Fibroblast of peridontal ligament (primary cell): Measurements from ENCODE around the gene CCDC174.

Experiments
- DNase-seq: peaks from one replicate; pipeline ENCODE4 v3.0.0-alpha.2; 2010; ENCODE audit errors: extremely low read depth

The CCDC174 gene

GRCh38 chr3:14652360-14652907 is 872 bp downstream of the CCDC174 start:
- peak; percentile 25 for DNase-seq

- DNase-seq, result no peak
Observed at GRCh38 chr3:14657579-14657978, 6.0 kb downstream of the CCDC174 start.

- no peak for DNase-seq
Observed at GRCh38 chr3:14658978-14659377, 7.4 kb downstream of the CCDC174 start.

GRCh38 chr3:14660942-14661341 is 9.4 kb downstream of the CCDC174 start:
- DNase-seq, result no peak

- no peak for DNase-seq
Observed at GRCh38 chr3:14663396-14664135, 12.0 kb downstream of the CCDC174 start.

GRCh38 chr3:14664170-14664569 is 12.6 kb downstream of the CCDC174 start:
- DNase-seq, result no peak

- DNase-seq, result no peak
Observed at GRCh38 chr3:14672588-14672987, 21.0 kb downstream of the CCDC174 start.

GRCh38 chr3:14674841-14675240 is 23.3 kb downstream of the CCDC174 start, which contains the start of gene C3orf20:
TSS of gene C3orf20 (plus strand) at chr3:14675141. CDS start at chr3:14682714, 7,573 bp downstream.
- no peak for DNase-seq

GRCh38 chr3:14676881-14677280 is 25.3 kb downstream of the CCDC174 start:
- no peak for DNase-seq

- no peak for DNase-seq
Observed at GRCh38 chr3:14678015-14678503, 26.5 kb downstream of the CCDC174 start.

GRCh38 chr3:14680115-14680514 is 28.6 kb downstream of the CCDC174 start:
- DNase-seq, result no peak

- DNase-seq, result peak; percentile 2
Observed at GRCh38 chr3:14680716-14681115, 29.2 kb downstream of the CCDC174 start.

- DNase-seq, result no peak
Observed at GRCh38 chr3:14684447-14684846, 32.9 kb downstream of the CCDC174 start.

- no peak for DNase-seq
Observed at GRCh38 chr3:14685179-14685578, 33.6 kb downstream of the CCDC174 start.

- no peak for DNase-seq
Observed at GRCh38 chr3:14687360-14687759, 35.8 kb downstream of the CCDC174 start.

- DNase-seq, result no peak
Observed at GRCh38 chr3:14688525-14688924, 37.0 kb downstream of the CCDC174 start.

- no peak for DNase-seq
Observed at GRCh38 chr3:14689247-14689980, 37.9 kb downstream of the CCDC174 start.

- no peak for DNase-seq
Observed at GRCh38 chr3:14691239-14691638, 39.7 kb downstream of the CCDC174 start.

- DNase-seq, result no peak
Observed at GRCh38 chr3:14691719-14692118, 40.2 kb downstream of the CCDC174 start.

GRCh38 chr3:14698601-14699244 is 47.2 kb downstream of the CCDC174 start:
- DNase-seq, result no peak

GRCh38 chr3:14699643-14700042 is 48.1 kb downstream of the CCDC174 start:
- DNase-seq, result no peak

- DNase-seq, result no peak
Observed at GRCh38 chr3:14700891-14701290, 49.3 kb downstream of the CCDC174 start.
